Measurements from ENCODE around the gene RRAGC. TPM values are rescaled to one million over a fixed set of nuclear protein-coding genes. Genes with fewer than 3 reads are reported as not detected.

RRAGC gene
- total and polyA plus RNA-seq, 2 of the 13 experiments (the other 11 are each of a cell fraction or from before 2014, with no cell fraction given): 7.6 to 8.0 TPM

GRCh38 chr1:38859561-38860453 lies at the start of gene RRAGC (continued):
- TF ChIP-seq CHCHD3 (CRISPR knock-in tag; IDR thresholded peaks at IDR 0.05) (no peak), ZNF335 (CRISPR knock-in tag; IDR thresholded peaks at IDR 0.05) (no peak), GPN1 (CRISPR knock-in tag; IDR thresholded peaks at IDR 0.05; ENCODE audit: borderline replicate concordance) (no peak), ZNF550 (CRISPR knock-in tag; IDR thresholded peaks at IDR 0.05; ENCODE audit: borderline replicate concordance) (no peak), ZNF207 (IDR thresholded peaks at IDR 0.05; ENCODE audit: borderline replicate concordance) (no peak), E2F2 (CRISPR knock-in tag; IDR thresholded peaks at IDR 0.05; ENCODE audit: borderline replicate concordance) (0 out of 2 replicates have a peak, but pooled peaks have one; percentile 21), ZMYM4 (CRISPR knock-in tag; IDR thresholded peaks at IDR 0.05) (peak; percentile 90), ZUFSP (CRISPR knock-in tag; IDR thresholded peaks at IDR 0.05; ENCODE audit: borderline replicate concordance) (no peak), FOXP4 (CRISPR knock-in tag; IDR thresholded peaks at IDR 0.05) (peak; percentile 48; the same call in 1 of the 2 replicates), ZNF784 (CRISPR knock-in tag; IDR thresholded peaks at IDR 0.05; ENCODE audit: borderline replicate concordance) (no peak), SIX4 (CRISPR knock-in tag; IDR thresholded peaks at IDR 0.05) (no peak), NR2C2 (CRISPR knock-in tag; IDR thresholded peaks at IDR 0.05; ENCODE audit: borderline replicate concordance) (no peak), NCOA2 (CRISPR knock-in tag; IDR thresholded peaks at IDR 0.05) (0 out of 2 replicates have a peak, but pooled peaks have one; percentile 23), ZNF280D (CRISPR knock-in tag; IDR thresholded peaks at IDR 0.05) (no peak)
